HG03066 (cell line): ENCODE measurements around the gene GRM4.

Experiments used
- ATAC-seq: cut with Tn5 transposase; IDR thresholded peaks from one replicate; pipeline ENCODE4 v1.9.1; 2021; ENCODE audit warnings: low read depth; ENCODE audit not compliant: unreplicated experiment

GRM4 gene

GRCh38 chr6:34066218-34066571 is 79.7 kb downstream of the GRM4 start:
- ATAC-seq: no peak

GRCh38 chr6:34065466-34066217 is 80.2 kb downstream of the GRM4 start:
- ATAC-seq: no peak

- no peak for ATAC-seq
Observed at GRCh38 chr6:34064675-34065074, 81.2 kb downstream of the GRM4 start.

- no peak for ATAC-seq
Observed at GRCh38 chr6:34063651-34064050, 82.2 kb downstream of the GRM4 start.

DNA sequence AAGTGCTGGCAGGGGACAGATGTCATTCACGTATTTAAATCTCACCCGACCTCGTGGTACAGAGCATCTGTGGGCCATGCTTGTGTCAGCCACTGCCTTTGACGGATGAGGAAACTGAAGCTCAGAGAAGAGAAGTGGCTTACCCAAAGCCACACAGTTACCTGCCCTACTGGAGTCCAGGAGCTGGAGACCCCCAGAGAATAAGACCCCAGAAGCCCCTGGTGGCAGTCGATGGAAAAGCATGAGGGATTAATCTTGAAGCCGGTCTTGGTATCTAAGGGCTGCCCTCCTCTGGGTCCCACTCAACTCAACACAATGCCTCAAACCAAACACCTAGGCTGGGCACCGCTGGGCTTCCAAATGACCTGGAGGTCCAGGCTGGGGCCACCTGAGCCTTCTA is 83.1 kb downstream of the GRM4 start:
- ATAC-seq: no peak

DNA sequence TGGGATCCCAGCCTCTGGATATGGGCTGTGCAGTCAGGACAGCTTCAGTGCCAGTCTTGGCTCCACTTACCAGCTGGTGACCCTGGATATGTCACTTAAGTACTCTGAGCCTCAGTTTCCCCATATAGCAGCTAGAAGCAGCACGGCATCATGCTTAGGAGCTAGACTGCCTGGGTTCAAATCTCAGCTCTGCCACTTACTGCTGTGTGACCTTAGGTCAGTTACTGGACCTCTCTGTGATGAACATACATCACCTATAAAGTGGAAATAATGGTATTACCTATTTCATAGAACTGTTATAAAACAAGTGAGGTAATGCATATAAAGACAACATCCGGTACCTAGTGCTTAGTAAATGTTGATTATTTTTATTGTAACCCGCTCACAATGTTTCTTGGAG is 83.7 kb downstream of the GRM4 start:
- ATAC-seq: no peak

- no peak for ATAC-seq
Observed at GRCh38 chr6:34061348-34061747, 84.5 kb downstream of the GRM4 start.

DNA sequence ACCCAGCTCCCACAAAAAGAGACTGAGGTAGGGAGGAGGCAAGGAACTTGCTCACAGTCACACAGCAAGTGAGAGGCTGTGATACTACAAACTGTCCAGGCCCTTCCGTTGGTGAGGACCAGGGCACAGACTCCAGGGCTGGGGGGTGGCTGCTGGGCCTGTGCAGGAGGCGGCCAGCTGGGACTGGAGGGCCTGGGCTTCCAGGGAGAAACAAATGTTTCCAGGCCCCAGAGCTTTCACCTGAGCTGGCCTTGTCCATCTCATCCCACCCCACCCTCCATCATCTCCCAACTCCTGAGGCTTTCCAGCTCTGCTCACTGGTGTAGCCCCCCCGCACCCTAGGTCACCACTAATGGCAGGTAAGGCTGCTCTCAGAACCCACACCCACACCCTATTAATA is 86.0 kb downstream of the GRM4 start:
- ATAC-seq: no peak

GRCh38 chr6:34059136-34059731 is 86.7 kb downstream of the GRM4 start:
- ATAC-seq: no peak

DNA sequence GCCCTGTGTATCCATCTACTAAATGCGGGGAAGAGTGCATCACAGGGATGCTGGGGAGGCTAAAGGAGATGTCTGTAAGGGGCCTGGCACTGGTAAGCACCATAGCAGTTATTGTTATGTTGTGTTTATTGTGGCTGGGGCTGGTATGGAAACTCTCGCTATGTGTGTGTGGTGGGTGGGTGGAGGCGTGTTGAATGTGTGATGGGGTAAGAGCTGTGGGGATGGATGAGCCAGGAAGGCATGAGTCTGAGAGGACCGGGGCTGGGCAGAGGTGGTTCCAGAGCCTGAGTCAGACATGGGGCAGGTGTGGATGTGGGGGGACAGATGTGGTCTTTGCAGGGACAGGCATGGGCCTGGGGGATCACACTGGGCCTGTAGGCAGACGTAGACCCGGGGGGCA is 88.1 kb downstream of the GRM4 start:
- no peak for ATAC-seq

- no peak for ATAC-seq
Observed at GRCh38 chr6:34057191-34057590, 88.7 kb downstream of the GRM4 start.

- no peak for ATAC-seq
Observed at GRCh38 chr6:34056305-34057108, 89.4 kb downstream of the GRM4 start.

- no peak for ATAC-seq
Observed at GRCh38 chr6:34055223-34055933, 90.5 kb downstream of the GRM4 start.

- no peak for ATAC-seq
Observed at GRCh38 chr6:34053721-34054120, 92.2 kb downstream of the GRM4 start.

GRCh38 chr6:34052918-34053608 is 92.8 kb downstream of the GRM4 start:
- ATAC-seq: no peak

DNA sequence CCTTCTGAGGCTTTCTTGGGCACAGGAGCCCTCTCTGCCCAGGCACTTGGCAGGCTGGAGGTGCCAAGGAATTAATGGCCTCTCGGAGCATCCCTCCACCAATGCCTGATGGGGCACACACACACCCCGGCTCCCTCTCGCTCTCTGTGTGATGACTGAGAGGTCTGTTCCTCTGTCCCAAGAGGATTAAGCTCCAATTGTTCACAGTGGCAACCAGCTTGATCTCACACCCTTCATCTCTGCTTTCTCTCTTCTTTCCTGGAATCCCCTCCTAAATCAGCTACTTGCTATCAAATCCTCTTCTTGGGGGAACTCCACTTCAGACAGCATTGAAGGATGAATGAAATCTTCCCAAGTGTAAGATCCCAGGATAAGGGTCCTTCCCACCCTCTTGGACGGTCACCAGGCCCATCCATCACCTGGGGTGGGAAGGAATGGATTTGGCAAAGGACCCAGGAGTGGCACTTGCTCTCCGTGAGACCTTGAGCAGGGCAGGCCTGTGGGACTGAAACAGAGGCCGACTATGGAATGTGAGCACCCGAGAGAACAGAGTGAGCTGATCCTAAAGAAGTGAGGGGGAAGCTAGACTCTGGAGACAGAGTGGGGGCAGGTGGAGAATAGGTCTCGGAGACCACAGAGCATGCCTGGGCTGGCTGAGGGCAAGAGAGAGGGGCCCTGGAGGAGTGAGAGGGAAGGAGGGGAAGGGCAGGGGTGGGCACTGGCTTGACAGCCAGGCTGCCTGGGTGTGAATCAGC is 93.6 kb downstream of the GRM4 start:
- ATAC-seq: no peak

GRCh38 chr6:34051331-34051919 is 94.5 kb downstream of the GRM4 start:
- ATAC-seq: no peak

DNA sequence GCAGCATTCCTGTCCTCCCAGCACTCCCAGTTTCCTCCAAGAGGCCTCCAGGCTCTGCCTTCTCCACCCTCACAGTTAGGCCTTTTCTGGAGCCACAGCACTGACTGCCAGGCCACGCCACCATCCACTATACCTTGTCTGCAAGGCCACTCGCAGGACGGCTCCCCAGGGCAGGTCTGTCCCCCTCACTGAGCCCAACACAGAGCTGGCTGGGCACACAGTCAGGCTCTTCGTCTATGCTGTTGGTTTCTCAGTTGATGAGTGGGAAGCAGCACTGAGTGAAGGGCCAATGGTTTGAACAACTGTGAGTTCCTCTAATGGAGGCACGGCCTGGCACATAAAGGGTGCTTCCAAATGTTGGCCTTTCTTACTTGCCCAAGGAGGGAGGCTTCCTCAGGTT is 95.2 kb downstream of the GRM4 start:
- ATAC-seq: no peak
